GM12878 (cell line): ENCODE measurements around the gene GINS2.

Experiments used
- ASH2L ChIP-seq: fragments of 300-600, 200-600 bp; sonication (generic); IDR thresholded peaks from 2 replicates; pipeline ENCODE4 v1.6.1; 2017; ENCODE audit warnings: low read depth, mild to moderate bottlenecking, borderline replicate concordance
- BCL3 ChIP-seq: IDR thresholded peaks from 2 replicates; pipeline ENCODE4 v1.6.1; 2011; ENCODE audit warnings: borderline replicate concordance, low read depth, mild to moderate bottlenecking, moderate library complexity, low read length; ENCODE audit not compliant: insufficient read depth, poor library complexity, severe bottlenecking
- CBX3 ChIP-seq: fragments of 200-600 bp; sonication (generic); IDR thresholded peaks from 2 replicates; pipeline ENCODE4 v1.6.1; 2016; ENCODE audit warnings: low read depth, borderline replicate concordance
- CREB1 ChIP-seq: IDR thresholded peaks from 2 replicates; pipeline ENCODE4 v1.6.1; 2012; ENCODE audit warnings: low read depth, mild to moderate bottlenecking, inconsistent platforms
- CTCF ChIP-seq, 3 experiments: IDR thresholded peaks in 2 of 3; conservative IDR thresholded peaks in 1 of 3; 2 replicates each; pipeline ENCODE4 v1.5.1; 2011; ENCODE audit warnings: low read depth in 3 of 3, low read length in 3 of 3, mild to moderate bottlenecking in 3 of 3, control low read depth in 2 of 3, moderate library complexity in 2 of 3, inconsistent platforms in 1 of 3, mixed read lengths in 1 of 3; ENCODE audit not compliant: control insufficient read depth in 2 of 3, insufficient read depth in 1 of 3; ENCODE audit errors: extremely low read depth in 1 of 3
- EGR1 ChIP-seq, 2 experiments: IDR thresholded peaks; 1 replicate in 1 of 2; 2 replicates in 1 of 2; pipeline ENCODE4 v1.6.1; 2011 to 2012; ENCODE audit warnings: low read depth in 2 of 2, low read length in 2 of 2, borderline replicate concordance in 1 of 2, mild to moderate bottlenecking in 1 of 2, moderate library complexity in 1 of 2
- GABPA ChIP-seq: IDR thresholded peaks from 2 replicates; pipeline ENCODE4 v1.6.1; 2014; ENCODE audit warnings: antibody characterized with exemption, low read depth, mild to moderate bottlenecking, inconsistent platforms
- KDM1A ChIP-seq: fragments of 200-600 bp; sonication (generic); IDR thresholded peaks from 2 replicates; pipeline ENCODE4 v1.6.1; 2016; ENCODE audit warnings: borderline replicate concordance
- MTA2 ChIP-seq: fragments of 450-650 bp; IDR thresholded peaks from 2 replicates; pipeline ENCODE4 v1.6.1; 2016; ENCODE audit warnings: low read depth, mild to moderate bottlenecking, moderate library complexity
- REST ChIP-seq: IDR thresholded peaks from 2 replicates; pipeline ENCODE4 v1.6.1; 2012; ENCODE audit warnings: mild to moderate bottlenecking, low read depth, low read length
- SREBF2 ChIP-seq: IDR thresholded peaks from 2 replicates; pipeline ENCODE4 v1.6.1; 2012; ENCODE audit warnings: mild to moderate bottlenecking, low read length
- SRF ChIP-seq, 2 experiments: IDR thresholded peaks; 2 replicates each; pipeline ENCODE4 v1.6.1; 2011; ENCODE audit warnings: low read depth in 2 of 2, low read length in 2 of 2, mild to moderate bottlenecking in 1 of 2, moderate library complexity in 1 of 2
- TCF12 ChIP-seq: IDR thresholded peaks from 2 replicates; pipeline ENCODE4 v1.6.1; 2011; ENCODE audit warnings: low read depth, mild to moderate bottlenecking, low read length
- USF2 ChIP-seq: IDR thresholded peaks from 2 replicates; pipeline ENCODE4 v1.6.1; 2011; ENCODE audit warnings: low read depth, low read length, improper control_type of control experiment, borderline replicate concordance

GRCh38 chr16:85648070-85648714 is 40.6 kb downstream of the GINS2 start:
- TF ChIP-seq EGR1 (IDR thresholded peaks at IDR 0.05; ENCODE audit: borderline replicate concordance in 1 of 2, low read depth in 2 of 2, low read length in 2 of 2), result no peak
- no peak for TF ChIP-seq SREBF2
- no peak for TF ChIP-seq TCF12
- no peak for TF ChIP-seq ASH2L
- TF ChIP-seq CREB1, result no peak
- no peak for TF ChIP-seq CTCF (IDR thresholded peaks at IDR 0.05 in 2 of 3, conservative IDR thresholded peaks at IDR 0.05 in 1 of 3; ENCODE audit: control insufficient read depth in 2 of 3, extremely low read depth in 1 of 3, insufficient read depth in 1 of 3, low read depth in 3 of 3, low read length in 3 of 3)
- TF ChIP-seq MTA2, result no peak
- no peak for TF ChIP-seq GABPA
- no peak for TF ChIP-seq CBX3
- TF ChIP-seq KDM1A, result no peak
- no peak for TF ChIP-seq REST
- TF ChIP-seq SRF (IDR thresholded peaks at IDR 0.05; ENCODE audit: low read depth in 2 of 2, low read length in 2 of 2), result no peak
- TF ChIP-seq BCL3, result no peak
- no peak for TF ChIP-seq USF2
